GM19452 (cell line): ENCODE data around the gene UCK2.

Experiments
- ATAC-seq: cut with Tn5 transposase; IDR thresholded peaks from one replicate; pipeline ENCODE4 v1.9.1; 2021; ENCODE audit not compliant: unreplicated experiment

UCK2 gene

GRCh38 chr1:165854101-165854845 lies 26.9 kb downstream of the UCK2 start:
- ATAC-seq = no peak

- ATAC-seq = no peak
Measured at GRCh38 chr1:165855010-165855838, 27.8 kb downstream of the UCK2 start.

- ATAC-seq = no peak
Measured at GRCh38 chr1:165856021-165856420, 28.6 kb downstream of the UCK2 start.

GRCh38 chr1:165856606-165857005 lies 29.2 kb downstream of the UCK2 start:
- ATAC-seq = peak; percentile 17

GRCh38 chr1:165857046-165857801 lies 29.8 kb downstream of the UCK2 start:
- peak; percentile 92 for ATAC-seq

- no peak for ATAC-seq
Measured at GRCh38 chr1:165858364-165858823, 31.0 kb downstream of the UCK2 start.

GRCh38 chr1:165858967-165859845 lies 31.8 kb downstream of the UCK2 start:
- ATAC-seq = no peak

GRCh38 chr1:165860065-165860464 lies 32.7 kb downstream of the UCK2 start:
- no peak for ATAC-seq

GRCh38 chr1:165861911-165862310 lies 34.5 kb downstream of the UCK2 start:
- no peak for ATAC-seq

GRCh38 chr1:165862448-165862847 lies 35.0 kb downstream of the UCK2 start:
- ATAC-seq = no peak

- ATAC-seq = no peak
Measured at GRCh38 chr1:165863346-165863745, 35.9 kb downstream of the UCK2 start.

- ATAC-seq = no peak
Measured at GRCh38 chr1:165865633-165866340, 38.4 kb downstream of the UCK2 start.

GRCh38 chr1:165869343-165869742 lies 41.9 kb downstream of the UCK2 start:
- no peak for ATAC-seq

GRCh38 chr1:165871311-165872067 lies 44.1 kb downstream of the UCK2 start:
- peak; percentile 78 for ATAC-seq

GRCh38 chr1:165873481-165873880 lies 46.1 kb downstream of the UCK2 start:
- no peak for ATAC-seq

GRCh38 chr1:165874643-165875042 lies 47.2 kb downstream of the UCK2 start:
- ATAC-seq = no peak

- ATAC-seq = no peak
Measured at GRCh38 chr1:165875171-165875570, 47.8 kb downstream of the UCK2 start.

GRCh38 chr1:165875604-165876003 lies 48.2 kb downstream of the UCK2 start:
- no peak for ATAC-seq

- ATAC-seq = peak; percentile 36
Measured at GRCh38 chr1:165876121-165876520, 48.7 kb downstream of the UCK2 start.
